NCI-H2107 treated with DMSO at 0.1 percent for 48 hours (cell line): Measurements from ENCODE around the gene TTC23L.

Source experiments
- DNase-seq: peaks from one replicate; lab custom pipeline; 2025; ENCODE audit not compliant: unreplicated experiment; lab: John Stamatoyannopoulos, UW

Gene TTC23L

GRCh38 chr5:34868791-34869190 lies 29.8 kb downstream of the TTC23L start:
- DNase-seq, result no peak

GRCh38 chr5:34869256-34869655 lies 30.3 kb downstream of the TTC23L start:
- DNase-seq, result no peak

GRCh38 chr5:34870382-34870781 lies 31.4 kb downstream of the TTC23L start:
- DNase-seq, result no peak

GRCh38 chr5:34876275-34876674 lies 37.3 kb downstream of the TTC23L start:
- DNase-seq, result no peak

- DNase-seq, result no peak
These were observed 42.3 kb downstream of the TTC23L start for GRCh38 chr5:34881246-34881645.

GRCh38 chr5:34886392-34887119 lies 47.6 kb downstream of the TTC23L start:
- no peak for DNase-seq

GRCh38 chr5:34889394-34889793 lies 50.4 kb downstream of the TTC23L start:
- no peak for DNase-seq

GRCh38 chr5:34891981-34892380 lies 53.0 kb downstream of the TTC23L start:
- DNase-seq, result no peak

- DNase-seq, result no peak
These were observed 53.5 kb downstream of the TTC23L start for GRCh38 chr5:34892414-34892813.

GRCh38 chr5:34894716-34895115 lies 55.8 kb downstream of the TTC23L start:
- no peak for DNase-seq

GRCh38 chr5:34895641-34896419 lies 56.9 kb downstream of the TTC23L start:
- no peak for DNase-seq

- no peak for DNase-seq
These were observed 58.7 kb downstream of the TTC23L start for GRCh38 chr5:34897646-34898045.

GRCh38 chr5:34898258-34898895 lies 59.4 kb downstream of the TTC23L start:
- DNase-seq, result peak; percentile 70

GRCh38 chr5:34899066-34899465 lies 60.1 kb downstream of the TTC23L start:
- peak; percentile 54 for DNase-seq

GRCh38 chr5:34900652-34901051 lies 61.7 kb downstream of the TTC23L start:
- DNase-seq, result peak; percentile 30

- no peak for DNase-seq
These were observed 64.3 kb downstream of the TTC23L start for GRCh38 chr5:34903260-34903659.

GRCh38 chr5:34905564-34905963 lies 66.6 kb downstream of the TTC23L start:
- DNase-seq, result no peak

- DNase-seq, result no peak
These were observed 74.1 kb downstream of the TTC23L start for GRCh38 chr5:34913072-34913471.

GRCh38 chr5:34914671-34915138 lies 75.7 kb downstream of the TTC23L start:
- no peak for DNase-seq

- peak; percentile 97 for DNase-seq
These were observed 76.3 kb downstream of the TTC23L start, which contains the start of the genes BRIX1 and RAD1 for GRCh38 chr5:34915139-34915855. TSS of gene BRIX1 (plus strand) at chr5:34915711. CDS start at chr5:34915739, 28 bp downstream. TSS of gene RAD1 (minus strand) at chr5:34915504. CDS start at chr5:34914892, 612 bp downstream.

GRCh38 chr5:34915856-34916192 lies 76.9 kb downstream of the TTC23L start:
- DNase-seq, result no peak
